IPS-18c (cell line): ENCODE measurements around the gene IGF2BP2.
"Not testable (repeated sequence)": the region's sequence is repeated elsewhere in the genome, so short reads cannot be mapped to it uniquely, and the experiment has no call there.

Source experiments
- H3K4me3 ChIP-seq: 2 replicates; pipeline ENCODE4 v1.7.0; 2013; ENCODE audit warnings: low read depth, mild to moderate bottlenecking, low read length, moderate library complexity; ENCODE audit not compliant: insufficient read depth
- H3K9me3 ChIP-seq: one replicate; pipeline ENCODE4 v1.6.1; 2013; ENCODE audit warnings: mild to moderate bottlenecking, low read length, moderate library complexity; ENCODE audit not compliant: control insufficient read depth, insufficient read depth

Gene IGF2BP2

GRCh38 chr3:185713015-185713414 lies 111.8 kb downstream of the IGF2BP2 start:
- H3K4me3 ChIP-seq, result no peak overlapping the region

DNA sequence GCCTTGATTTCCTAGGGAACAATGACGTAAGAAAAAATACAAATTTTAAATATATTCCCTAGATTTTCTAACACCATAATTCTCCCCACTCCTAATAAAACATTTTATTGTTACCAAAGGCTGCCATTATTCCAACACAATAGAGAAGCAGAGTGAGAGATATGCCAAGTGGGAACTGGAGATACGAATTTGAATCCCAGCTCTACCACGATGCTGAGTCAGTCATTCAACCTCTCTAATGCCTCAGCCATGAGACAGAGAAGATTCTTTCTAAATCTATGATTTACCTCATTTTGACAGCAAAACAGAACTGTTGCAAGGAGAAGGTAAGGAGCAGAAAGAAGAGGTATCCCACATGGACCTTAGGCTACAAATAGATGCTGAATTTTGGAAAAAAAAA lies 112.5 kb downstream of the IGF2BP2 start:
- Histone ChIP-seq H3K9me3 (no peaks in the 10 kb centered on the region), H3K4me3 (no peak overlapping the region)

More at GRCh38 chr3:185713015-185713414, 111.8 kb downstream of the IGF2BP2 start:
- no peaks in the 10 kb centered on the region for H3K9me3 ChIP-seq

DNA sequence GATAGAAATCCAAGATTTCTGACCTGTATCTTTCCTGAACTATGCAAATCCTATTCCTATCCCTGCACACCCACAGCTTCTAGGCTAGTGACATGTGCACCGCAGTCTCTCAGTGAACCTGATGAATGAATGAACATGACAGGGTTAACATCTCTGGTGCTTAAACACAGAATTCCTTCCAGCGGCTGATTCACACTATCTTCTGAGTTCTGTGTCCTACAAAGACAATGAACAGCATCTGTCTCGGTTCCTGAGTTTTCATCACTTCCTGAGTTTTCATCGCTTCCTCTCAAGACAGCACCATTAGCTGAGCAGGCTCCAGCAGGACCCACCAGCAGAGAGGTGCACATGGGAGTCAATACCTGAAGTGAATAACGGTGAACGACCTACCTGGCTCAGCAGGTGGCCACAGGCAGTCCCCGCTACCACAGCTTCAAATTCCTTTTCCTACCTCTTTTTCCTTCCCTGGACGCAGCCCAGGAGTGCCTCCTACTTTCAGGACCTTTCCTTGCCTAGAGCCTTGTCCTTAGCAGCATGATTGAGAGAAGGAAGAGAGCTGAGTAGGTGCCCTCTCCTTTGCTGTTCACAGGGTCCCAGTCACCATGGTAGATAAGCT lies 113.5 kb downstream of the IGF2BP2 start:
- H3K9me3 ChIP-seq, result no peaks in the 10 kb centered on the region
- H3K4me3 ChIP-seq, result no peak overlapping the region

DNA sequence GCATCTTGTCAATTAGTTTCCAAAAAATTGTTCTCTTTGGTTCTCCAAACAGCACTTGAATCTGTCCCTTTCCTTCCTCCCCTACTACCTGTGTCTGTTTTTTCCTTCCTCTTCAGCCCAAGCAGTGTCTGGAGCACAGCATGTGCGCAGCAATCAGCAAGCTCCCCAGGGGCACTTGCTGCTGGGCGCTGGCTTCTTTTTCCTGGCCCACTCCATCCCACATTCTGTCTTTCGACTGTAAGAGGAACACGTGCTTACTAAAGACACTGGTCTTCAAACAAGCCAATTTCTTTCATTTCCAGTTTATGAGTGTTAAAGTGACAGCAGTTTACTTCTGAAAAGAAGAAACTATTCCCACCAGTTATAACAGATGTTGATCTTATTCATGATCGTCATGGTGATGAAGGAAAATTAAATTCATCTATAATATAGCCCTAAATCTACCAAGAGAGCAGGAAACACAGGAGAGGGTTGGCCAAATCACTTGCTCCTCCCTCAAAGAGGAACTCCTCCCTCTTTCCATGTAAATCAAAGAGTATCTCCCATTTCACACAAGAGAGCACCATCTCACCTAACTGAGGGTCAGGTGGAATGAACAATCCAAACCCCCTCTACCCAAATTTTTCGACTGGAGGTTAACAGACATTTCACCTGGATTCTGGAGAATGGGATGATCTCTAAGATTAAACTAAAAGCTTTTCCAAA lies 115.4 kb downstream of the IGF2BP2 start:
- no peaks in the 10 kb centered on the region for H3K9me3 ChIP-seq
- no peak overlapping the region for H3K4me3 ChIP-seq

DNA sequence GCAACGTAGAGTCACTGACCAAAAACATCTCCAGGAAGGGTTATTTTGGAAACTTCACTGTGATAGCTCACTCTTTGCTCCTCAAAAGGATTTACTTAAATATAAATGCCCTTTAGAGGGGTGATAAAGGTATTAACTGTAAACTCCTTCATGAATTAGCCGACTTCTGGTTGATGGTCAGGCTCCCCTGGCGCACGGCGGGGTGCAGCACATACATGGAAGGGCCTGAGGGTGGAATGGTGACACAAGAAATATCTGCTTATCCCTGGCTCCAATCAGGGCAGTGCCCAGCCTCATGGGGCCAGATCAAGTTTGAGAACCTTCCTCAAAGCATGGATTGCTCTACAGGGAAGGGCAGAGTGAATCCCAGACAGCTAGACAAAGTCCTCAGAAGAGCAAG lies 116.5 kb downstream of the IGF2BP2 start:
- Histone ChIP-seq H3K9me3 (no peaks in the 10 kb centered on the region), H3K4me3 (no peak overlapping the region)

GRCh38 chr3:185705498-185705897 lies 119.3 kb downstream of the IGF2BP2 start:
- Histone ChIP-seq H3K9me3 (no peaks in the 10 kb centered on the region), H3K4me3 (no peak overlapping the region)

GRCh38 chr3:185702262-185703225 lies 122.3 kb downstream of the IGF2BP2 start:
- no peaks in the 10 kb centered on the region for H3K9me3 ChIP-seq
- H3K4me3 ChIP-seq, result no peak overlapping the region

DNA sequence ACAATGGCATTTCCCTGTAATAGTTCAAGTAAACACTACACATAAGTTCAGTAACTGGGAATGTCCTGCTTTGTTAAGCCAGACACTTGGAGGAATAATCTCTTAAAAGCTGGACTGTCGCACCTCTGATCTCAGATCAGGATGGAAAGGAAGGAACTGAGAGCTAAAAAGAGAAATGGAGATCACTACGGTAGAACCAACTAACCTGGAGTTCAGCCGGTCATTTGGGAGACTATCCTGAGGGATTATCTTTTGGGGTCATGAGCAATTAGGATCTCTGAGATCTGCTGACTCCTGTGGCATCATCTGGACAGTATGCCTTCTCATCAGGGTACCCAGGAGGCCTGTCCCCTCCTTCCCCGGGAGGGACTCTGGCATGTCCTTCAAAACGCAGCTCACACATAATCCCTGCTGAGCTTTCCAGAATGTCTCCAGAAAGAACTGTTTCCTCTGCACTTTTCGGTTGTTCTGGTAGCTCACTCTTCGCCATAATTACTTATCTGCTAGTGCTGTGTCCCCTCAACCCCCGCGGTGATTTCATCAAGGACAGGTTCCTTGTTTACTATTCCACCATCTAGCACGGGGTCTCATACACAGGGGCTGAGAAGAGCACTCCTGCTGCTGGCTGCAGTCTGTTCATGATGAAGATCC lies 123.1 kb downstream of the IGF2BP2 start:
- Histone ChIP-seq H3K4me3 (no peak overlapping the region), H3K9me3 (no peaks in the 10 kb centered on the region)

GRCh38 chr3:185699927-185700326 lies 124.9 kb downstream of the IGF2BP2 start:
- H3K9me3 ChIP-seq, result no peaks in the 10 kb centered on the region
- H3K4me3 ChIP-seq, result no peak overlapping the region

- H3K9me3 ChIP-seq, result not testable (repeated sequence)
These were observed 127.6 kb downstream of the IGF2BP2 start for GRCh38 chr3:185697228-185697627.

GRCh38 chr3:185696039-185696438 lies 128.8 kb downstream of the IGF2BP2 start:
- Histone ChIP-seq H3K4me3 (no peak overlapping the region), H3K9me3 (no peaks in the 10 kb centered on the region)

More at GRCh38 chr3:185697228-185697627, 127.6 kb downstream of the IGF2BP2 start:
- H3K4me3 ChIP-seq, result not testable (repeated sequence)

DNA sequence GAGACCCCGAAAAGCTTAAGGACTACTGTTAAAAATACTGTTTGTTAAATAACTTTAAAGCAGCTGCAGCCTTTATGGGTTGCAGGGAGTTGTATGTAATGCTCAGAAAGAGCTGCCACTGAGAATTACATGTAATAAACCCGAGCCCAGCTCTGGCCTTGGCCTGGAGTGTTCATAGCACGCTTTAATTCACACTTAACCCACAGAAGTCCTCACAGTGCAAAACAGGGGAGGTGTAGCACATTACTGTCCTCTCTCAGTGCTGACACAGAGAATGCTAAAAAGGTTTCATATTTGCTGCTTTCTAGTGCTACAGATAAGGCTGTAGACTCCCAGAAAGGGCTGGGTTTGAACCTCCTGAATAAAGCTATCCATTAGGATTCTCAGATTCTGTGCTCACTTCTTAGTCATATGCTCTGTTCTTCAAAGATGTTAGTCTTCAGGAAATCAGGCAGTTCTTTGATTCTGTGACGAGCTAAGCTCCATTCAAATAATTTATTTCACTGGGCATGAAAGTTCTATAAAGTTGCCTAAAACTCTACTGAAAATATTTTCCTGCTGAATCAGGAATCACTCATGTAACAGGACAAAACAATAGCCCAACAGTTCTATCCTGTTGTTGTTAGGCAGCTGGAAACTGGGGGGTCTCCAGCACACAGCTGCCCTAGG lies 130.7 kb downstream of the IGF2BP2 start:
- Histone ChIP-seq H3K9me3 (no peaks in the 10 kb centered on the region), H3K4me3 (no peak overlapping the region)

GRCh38 chr3:185691622-185692021 lies 133.2 kb downstream of the IGF2BP2 start:
- Histone ChIP-seq H3K9me3 (no peaks in the 10 kb centered on the region), H3K4me3 (no peak overlapping the region)

- Histone ChIP-seq H3K4me3 (no peak overlapping the region), H3K9me3 (no peaks in the 10 kb centered on the region)
These were observed 137.5 kb downstream of the IGF2BP2 start for GRCh38 chr3:185687271-185687878.

- Histone ChIP-seq H3K9me3 (no peaks in the 10 kb centered on the region), H3K4me3 (no peak overlapping the region)
These were observed 139.4 kb downstream of the IGF2BP2 start for GRCh38 chr3:185685231-185686035.

DNA sequence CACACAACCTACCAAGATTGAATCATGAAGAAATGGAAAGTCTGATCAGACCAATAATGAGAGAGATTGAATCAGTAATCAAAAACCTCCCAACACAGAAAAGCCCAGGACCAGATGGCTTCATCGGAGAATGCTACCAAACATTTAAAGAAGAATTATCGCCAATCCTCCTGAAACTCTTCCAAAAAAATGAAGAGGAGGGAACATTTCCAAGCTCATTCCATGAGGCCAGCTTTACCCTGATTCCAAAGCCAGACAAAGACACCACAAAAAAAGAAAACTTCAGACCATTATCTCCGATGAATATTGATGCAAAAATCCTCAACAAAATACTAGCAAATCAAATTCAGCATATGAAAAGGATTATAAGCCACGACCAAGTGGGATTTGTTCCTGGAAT lies 144.6 kb downstream of the IGF2BP2 start:
- peaks cover 3% of the 10 kb centered on the region for H3K9me3 ChIP-seq
- no peak overlapping the region for H3K4me3 ChIP-seq
